NB4 (cell line): ENCODE measurements around the gene GRM7.

Experiments used
- CTCF ChIP-seq: IDR thresholded peaks from one replicate; pipeline ENCODE4 v1.5.1; 2012; ENCODE audit warnings: low read depth, low read length
- MAX ChIP-seq: IDR thresholded peaks from 2 replicates; pipeline ENCODE4 v1.6.1; 2011; ENCODE audit warnings: low read depth, low read length
- MYC ChIP-seq: IDR thresholded peaks from 2 replicates; pipeline ENCODE4 v1.6.1; 2011; ENCODE audit warnings: low read depth, low read length
- POLR2A ChIP-seq: IDR thresholded peaks from 2 replicates; pipeline ENCODE4 v1.6.1; 2011; ENCODE audit warnings: mild to moderate bottlenecking; ENCODE audit not compliant: insufficient read length; ENCODE audit errors: extremely low read depth

- TF ChIP-seq CTCF, result no peak
- TF ChIP-seq MAX, result no peak
- TF ChIP-seq POLR2A, result no peak
- TF ChIP-seq MYC, result no peak
These were observed 400.1 kb downstream of the GRM7 start for GRCh38 chr3:7260975-7261374.
